ENCODE results near the gene KICS2. TPM values are rescaled to one million over a fixed set of nuclear protein-coding genes. Genes with fewer than 3 reads are reported as not detected.

Gene KICS2
- total RNA-seq, 2 donors from 2014 or later = 11.6 to 17.1 TPM

DNA sequence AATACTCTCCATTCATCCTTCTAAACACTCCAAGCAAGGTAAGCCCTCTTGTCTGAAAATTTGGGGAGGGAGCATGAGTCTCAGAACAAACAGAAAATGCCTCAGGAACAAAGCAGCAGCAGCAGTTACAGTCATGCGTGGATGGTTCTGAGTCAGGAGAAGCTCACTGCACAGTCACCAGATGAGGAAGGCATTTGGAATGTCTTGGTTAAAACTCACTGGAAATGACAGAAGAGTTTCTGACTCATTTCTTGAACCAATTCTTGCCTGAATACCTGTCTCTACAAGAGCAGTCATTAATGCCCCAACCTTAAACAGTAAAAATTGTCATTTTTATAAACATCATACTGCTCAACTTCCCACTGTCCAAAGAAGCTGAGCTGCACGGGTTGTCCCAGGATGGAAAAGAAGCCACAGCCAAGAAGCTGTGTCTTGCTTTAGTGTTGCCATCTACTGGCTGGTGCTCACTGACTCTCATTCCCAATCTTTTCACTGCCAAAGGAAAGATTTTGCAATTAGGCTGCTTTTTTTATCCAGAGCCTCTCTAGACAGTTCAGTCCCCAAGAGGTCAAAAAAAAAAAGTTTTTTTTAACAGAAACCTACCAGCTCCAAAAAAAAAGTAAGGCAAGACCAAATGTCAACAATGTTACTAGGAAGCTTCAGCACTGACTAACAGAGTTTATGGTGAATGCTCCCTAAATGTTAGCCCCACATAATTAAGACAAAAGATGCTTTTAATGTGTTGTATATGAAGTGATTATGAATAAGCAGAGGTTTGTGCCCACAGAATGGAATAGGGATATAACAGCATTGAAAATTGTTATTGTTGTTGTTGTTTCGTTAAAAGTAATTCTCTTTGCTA is 40.4 kb downstream of the KICS2 start:
- H3K4me1 Mint-ChIP-seq (ENCODE audit: low read depth) = peaks cover under 1% of the 10 kb centered on the region
- no peak overlapping the region for H3K27ac Mint-ChIP-seq
- H3K36me3 Mint-ChIP-seq (ENCODE audit: insufficient read depth in 2 of 2) = no peaks in the 10 kb centered on the region
- H3K9me3 Mint-ChIP-seq = no peaks in the 10 kb centered on the region
- H3K4me3 Mint-ChIP-seq = no peak overlapping the region
- no peak for DNase-seq
- peak; percentile 51 to 78 for ATAC-seq (replicated peaks in 1 of 2)
- no peaks in the 10 kb centered on the region for H3K27me3 Mint-ChIP-seq (ENCODE audit: low read depth)

DNA sequence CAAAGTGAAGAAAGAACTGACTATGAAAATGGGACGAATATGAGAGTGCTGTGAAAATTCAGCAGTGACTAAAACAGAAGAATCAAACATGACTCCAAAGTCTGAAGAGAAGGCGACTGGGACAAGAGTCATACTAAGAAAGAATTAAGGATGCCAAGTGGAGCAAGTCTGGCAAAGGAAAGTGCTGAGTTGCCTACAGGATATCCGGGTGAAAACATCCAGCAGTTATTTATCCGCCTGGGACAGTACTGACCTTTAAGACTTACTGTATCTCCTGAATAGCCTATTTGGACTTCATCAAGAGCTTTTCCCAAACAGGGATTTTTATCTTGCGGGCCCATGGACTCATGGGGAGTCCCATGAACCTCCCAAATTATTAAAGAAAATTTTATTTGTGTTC is 41.1 kb downstream of the KICS2 start:
- no peak overlapping the region for H3K4me3 Mint-ChIP-seq
- H3K36me3 Mint-ChIP-seq (ENCODE audit: insufficient read depth in 2 of 2) = no peaks in the 10 kb centered on the region
- DNase-seq (no peak), ATAC-seq (replicated peaks in 1 of 2) (no peak)
- no peaks in the 10 kb centered on the region for H3K9me3 Mint-ChIP-seq
- no peaks in the 10 kb centered on the region for H3K27me3 Mint-ChIP-seq (ENCODE audit: low read depth)
- H3K27ac Mint-ChIP-seq = no peak overlapping the region
- no peaks in the 10 kb centered on the region for H3K4me1 Mint-ChIP-seq (ENCODE audit: low read depth)

DNA sequence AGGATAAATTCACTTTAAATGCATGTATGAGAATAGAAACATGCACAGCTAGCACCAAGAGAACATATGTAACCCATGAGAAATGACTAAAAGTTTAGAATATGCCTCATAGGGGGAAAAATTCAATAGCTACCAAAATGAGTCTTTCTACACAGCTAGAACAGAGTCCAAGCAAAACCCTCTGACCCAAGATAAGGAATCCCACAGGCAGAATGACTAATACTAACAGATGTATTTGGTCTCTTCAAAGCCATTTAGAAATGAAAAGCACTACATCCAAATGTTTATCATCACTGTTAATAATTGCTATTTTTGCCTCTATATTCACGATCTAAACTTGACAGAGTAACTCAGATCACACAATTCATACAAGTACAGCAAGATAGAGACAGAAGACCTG is 44.0 kb downstream of the KICS2 start:
- Mint-ChIP-seq H3K36me3 (ENCODE audit: insufficient read depth in 2 of 2) (no peaks in the 10 kb centered on the region), H3K27me3 (ENCODE audit: low read depth) (no peaks in the 10 kb centered on the region), H3K4me3 (no peak overlapping the region), H3K9me3 (no peaks in the 10 kb centered on the region), H3K4me1 (ENCODE audit: low read depth) (no peaks in the 10 kb centered on the region), H3K27ac (no peak overlapping the region)
- peak in 1 of 2 donors; percentile 58 for ATAC-seq (replicated peaks in 1 of 2)
- no peak for DNase-seq

DNA sequence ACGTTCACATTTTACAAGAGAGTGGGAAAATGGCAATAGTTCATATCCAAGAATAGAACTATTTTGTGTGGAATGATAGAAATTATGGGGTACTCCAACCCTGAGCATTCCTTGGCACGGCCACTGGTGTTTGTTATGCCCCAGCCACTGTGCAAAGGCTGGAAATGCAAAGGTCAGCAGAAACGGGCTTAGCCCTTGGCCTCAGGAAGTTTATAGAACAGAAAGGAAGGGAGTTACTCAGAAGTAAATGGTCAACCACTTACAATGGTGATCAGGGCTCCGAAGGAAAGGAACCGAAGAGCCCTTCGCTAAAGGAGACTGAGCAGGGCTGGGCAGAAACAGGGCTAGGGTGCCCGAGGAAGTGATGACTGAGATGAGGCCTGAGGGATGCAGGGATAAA is 45.1 kb downstream of the KICS2 start:
- Mint-ChIP-seq H3K4me3 (no peak overlapping the region), H3K4me1 (ENCODE audit: low read depth) (no peaks in the 10 kb centered on the region), H3K27ac (no peak overlapping the region), H3K9me3 (no peaks in the 10 kb centered on the region), H3K27me3 (ENCODE audit: low read depth) (no peaks in the 10 kb centered on the region), H3K36me3 (ENCODE audit: insufficient read depth in 2 of 2) (no peaks in the 10 kb centered on the region)
- ATAC-seq (replicated peaks in 1 of 2) (no peak), DNase-seq (no peak)

DNA sequence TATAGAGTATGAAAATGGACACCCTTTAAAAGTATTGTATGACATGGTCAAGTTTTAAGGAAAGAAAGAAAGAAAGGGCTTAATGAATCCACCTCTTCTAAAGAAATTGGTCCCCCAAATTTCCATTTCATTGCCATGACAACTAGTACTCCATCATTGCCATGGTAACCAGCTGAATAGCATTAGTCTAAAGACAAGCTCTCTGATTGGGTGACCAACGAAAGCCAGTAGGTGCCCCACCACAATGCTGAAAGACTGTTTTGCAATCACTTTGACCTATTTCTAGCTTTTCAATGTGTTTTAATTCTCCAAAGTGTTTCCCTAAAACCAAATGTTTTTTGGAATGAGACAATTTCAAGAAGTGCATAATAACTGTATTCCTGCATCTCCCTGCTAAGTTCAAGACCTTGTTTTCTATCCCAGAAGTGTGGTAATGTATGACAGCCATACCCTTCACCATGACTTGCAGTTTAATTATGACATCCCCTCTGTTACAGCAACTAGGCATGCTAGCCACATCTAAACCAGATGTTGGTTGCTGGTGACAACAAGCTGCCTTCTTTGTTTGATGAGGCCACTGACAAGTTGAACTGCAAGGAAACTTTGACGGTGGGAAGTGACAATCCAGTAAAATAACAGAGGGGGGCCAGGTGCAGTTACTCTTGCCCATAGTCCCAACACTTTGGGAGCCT is 46.7 kb downstream of the KICS2 start:
- H3K4me3 Mint-ChIP-seq = no peak overlapping the region
- no peaks in the 10 kb centered on the region for H3K9me3 Mint-ChIP-seq
- no peaks in the 10 kb centered on the region for H3K27me3 Mint-ChIP-seq (ENCODE audit: low read depth)
- DNase-seq = no peak
- no peaks in the 10 kb centered on the region for H3K36me3 Mint-ChIP-seq (ENCODE audit: insufficient read depth in 2 of 2)
- H3K27ac Mint-ChIP-seq = no peak overlapping the region
- ATAC-seq (replicated peaks in 1 of 2) = no peak
- no peaks in the 10 kb centered on the region for H3K4me1 Mint-ChIP-seq (ENCODE audit: low read depth)

DNA sequence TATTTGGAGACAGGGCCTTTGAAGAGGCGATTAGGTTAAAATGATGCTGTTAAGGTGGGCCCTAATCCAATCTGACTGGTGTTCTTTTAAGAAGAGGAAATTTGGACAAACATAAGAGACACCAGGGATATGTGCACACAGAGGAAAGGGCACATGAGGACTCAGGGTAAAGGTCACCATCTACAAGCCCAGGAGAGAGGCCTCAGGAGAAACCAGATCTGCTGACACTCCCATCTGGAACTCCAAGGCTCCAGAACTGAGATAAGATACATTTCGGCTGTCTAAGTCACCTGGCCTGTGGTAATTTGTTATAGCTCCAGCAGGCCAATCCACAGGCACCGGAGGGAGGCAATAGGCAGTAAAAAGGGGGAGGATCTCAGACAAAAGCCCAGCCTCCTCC is 48.6 kb downstream of the KICS2 start:
- ATAC-seq (replicated peaks in 1 of 2) (no peak), DNase-seq (no peak)
- Mint-ChIP-seq H3K4me1 (ENCODE audit: low read depth) (no peaks in the 10 kb centered on the region), H3K27me3 (ENCODE audit: low read depth) (no peaks in the 10 kb centered on the region), H3K27ac (no peak overlapping the region), H3K9me3 (no peaks in the 10 kb centered on the region), H3K36me3 (ENCODE audit: insufficient read depth in 2 of 2) (no peaks in the 10 kb centered on the region), H3K4me3 (no peak overlapping the region)

Other genes with a start within 250 kb of the KICS2 start
- gene C12orf56, start 168.5 kb upstream of the KICS2 start, total RNA-seq = not detected
- gene XPOT, start 182.1 kb upstream of the KICS2 start, total RNA-seq = 100 to 1,000 TPM; 284 to 325 TPM
- 10 to 100 TPM; 20.6 to 23.9 TPM for gene TBK1, start 229.8 kb upstream of the KICS2 start, total RNA-seq

All from activated T-cell treated with anti-CD3 and anti-CD28 coated beads, Interleukin-2, amount 50 U/mL, for 72 hours (primary cell).